IMR-90 (cell line): ENCODE measurements around the gene ZNF610. TPM values are rescaled to one million over a fixed set of nuclear protein-coding genes. Genes with fewer than 3 reads are reported as not detected.

Experiments used
- ATAC-seq: fragments of 200-7000 bp; cut with Tn5 transposase; 2 replicates; pipeline ENCODE4 v1.9.1; 2020; ENCODE audit warnings: low read depth, mild to moderate bottlenecking, moderate library complexity
- Bru-seq: library from RNA; stranded (reverse); fragments of 400-500 nt; gene quantifications from one replicate; lab custom pipeline; 2021; lab: Mats Ljungman, UMichigan
- BruChase-seq, 2 experiments: library from RNA; stranded (reverse); fragments of 400-500 nt; gene quantifications; one replicate each; lab custom pipeline; 2021; lab: Mats Ljungman, UMichigan
- BruUV-seq: library from RNA; stranded (reverse); fragments of 400-500 nt; replicated peaks from 2 replicates; lab custom pipeline; 2021; lab: Mats Ljungman, UMichigan
- CTCF ChIA-PET: fragments of 300-600 bp; formaldehyde crosslinking; extraction: SDS; loops from one replicate; lab custom pipeline; 2021; ENCODE audit warnings: antibody characterized with exemption; lab: Yijun Ruan, JAX
- POLR2A ChIA-PET: fragments of 300-600 bp; sonication (Branson Sonifier 250); formaldehyde crosslinking; loops from one replicate; lab custom pipeline; 2022; ENCODE audit warnings: antibody characterized with exemption; ENCODE audit not compliant: unreplicated experiment; lab: Charles Lee
- DNase-seq: peaks from one replicate; pipeline ENCODE4 v3.0.0; 2013
- H2AFZ ChIP-seq: replicated peaks from 2 replicates; pipeline ENCODE3; 2013; ENCODE audit warnings: low read length, mild to moderate bottlenecking; ENCODE audit not compliant: poor library complexity
- H2AK5ac ChIP-seq: 2 replicates; pipeline ENCODE4 v1.6.1; 2013; ENCODE audit warnings: low read depth, low read length, inconsistent platforms
- H2AK9ac ChIP-seq: replicated peaks from 2 replicates; pipeline ENCODE3; 2013; ENCODE audit warnings: mild to moderate bottlenecking, low read depth, low read length, moderate library complexity; ENCODE audit not compliant: poor library complexity
- H2BK120ac ChIP-seq: 2 replicates; pipeline ENCODE4 v1.6.1; 2013; ENCODE audit warnings: low read depth, low read length, inconsistent platforms
- H2BK15ac ChIP-seq: 3 replicates; pipeline ENCODE4 v1.6.1; 2013; ENCODE audit warnings: low read depth, low read length, inconsistent platforms
- H2BK20ac ChIP-seq: 2 replicates; pipeline ENCODE4 v1.6.1; 2013; ENCODE audit warnings: low read depth, mild to moderate bottlenecking, inconsistent platforms, low read length, moderate library complexity
- H2BK5ac ChIP-seq: 2 replicates; pipeline ENCODE4 v1.6.1; 2013; ENCODE audit warnings: mild to moderate bottlenecking, low read depth, low read length, inconsistent platforms; ENCODE audit not compliant: poor library complexity, severe bottlenecking
- H3K14ac ChIP-seq: replicated peaks from 2 replicates; pipeline ENCODE4 v1.6.1; 2013; ENCODE audit warnings: low read depth, low read length, inconsistent platforms
- H3K18ac ChIP-seq: 2 replicates; pipeline ENCODE4 v1.6.1; 2013; ENCODE audit warnings: low read depth, low read length, control low read depth
- H3K23ac ChIP-seq: 2 replicates; pipeline ENCODE4 v1.6.1; 2013; ENCODE audit warnings: low read depth, low read length, inconsistent platforms
- H3K27ac ChIP-seq: 2 replicates; pipeline ENCODE4 v1.5.1; 2013; ENCODE audit warnings: mild to moderate bottlenecking, control low read depth, low read length; ENCODE audit not compliant: insufficient read depth
- H3K27me3 ChIP-seq: 2 replicates; pipeline ENCODE4 v1.6.1; 2013; ENCODE audit warnings: low read length; ENCODE audit not compliant: control insufficient read depth, insufficient read depth
- H3K36me3 ChIP-seq: 2 replicates; pipeline ENCODE4 v1.6.1; 2013; ENCODE audit warnings: low read length, mixed read lengths; ENCODE audit not compliant: control insufficient read depth, insufficient read depth
- H3K4ac ChIP-seq: 2 replicates; pipeline ENCODE4 v1.6.1; 2013; ENCODE audit warnings: low read depth, low read length, inconsistent platforms
- H3K4me1 ChIP-seq: 2 replicates; pipeline ENCODE4 v1.6.1; 2013; ENCODE audit warnings: low read length, mixed read lengths; ENCODE audit not compliant: control insufficient read depth, insufficient read depth
- H3K4me2 ChIP-seq: 2 replicates; pipeline ENCODE4 v1.6.1; 2013; ENCODE audit warnings: low read depth, mild to moderate bottlenecking, control low read depth, low read length, moderate library complexity
- H3K4me3 ChIP-seq: 2 replicates; pipeline ENCODE4 v1.5.1; 2013; ENCODE audit warnings: low read depth, mild to moderate bottlenecking, control low read depth, low read length, moderate library complexity; ENCODE audit not compliant: insufficient read depth
- H3K56ac ChIP-seq: 2 replicates; pipeline ENCODE4 v1.6.1; 2013; ENCODE audit warnings: low read length, inconsistent platforms; ENCODE audit not compliant: insufficient read depth; ENCODE audit errors: extremely low read depth
- H3K79me1 ChIP-seq, 2 experiments: 2 replicates each; pipeline ENCODE4 v1.6.1; 2013; ENCODE audit warnings: low read length in 2 of 2, inconsistent platforms in 1 of 2, low read depth in 1 of 2
- H3K9ac ChIP-seq: 2 replicates; pipeline ENCODE4 v1.6.1; 2013; ENCODE audit warnings: low read depth, low read length, control low read depth
- H3K9me1 ChIP-seq: 2 replicates; pipeline ENCODE4 v1.6.1; 2013; ENCODE audit warnings: low read length, inconsistent platforms; ENCODE audit not compliant: insufficient read depth
- H3K9me3 ChIP-seq: 2 replicates; pipeline ENCODE4 v1.6.1; 2013; ENCODE audit warnings: low read length; ENCODE audit not compliant: control insufficient read depth, insufficient read depth
- H4K20me1 ChIP-seq: 2 replicates; pipeline ENCODE4 v1.6.1; 2013; ENCODE audit warnings: low read length, inconsistent platforms; ENCODE audit not compliant: insufficient read depth
- H4K5ac ChIP-seq: 2 replicates; pipeline ENCODE4 v1.6.1; 2013; ENCODE audit warnings: mild to moderate bottlenecking, low read depth, low read length, control low read depth
- H4K8ac ChIP-seq, 2 experiments: 2 replicates each; pipeline ENCODE4 v1.6.1; 2013; ENCODE audit warnings: low read depth in 2 of 2, low read length in 2 of 2, control low read depth in 1 of 2, inconsistent platforms in 1 of 2
- H4K91ac ChIP-seq: 2 replicates; pipeline ENCODE4 v1.6.1; 2013; ENCODE audit warnings: low read depth, low read length, inconsistent platforms; ENCODE audit not compliant: insufficient read depth
- FOS ChIP-seq: fragments of 150-350 bp; IDR thresholded peaks from 2 replicates; pipeline ENCODE4 v1.6.1; 2016; ENCODE audit warnings: low read depth, low read length
- MAZ ChIP-seq: IDR thresholded peaks from 2 replicates; pipeline ENCODE4 v1.6.1; 2012; ENCODE audit warnings: low read depth, mild to moderate bottlenecking, low read length, improper control_type of control experiment, moderate library complexity, borderline replicate concordance
- MXI1 ChIP-seq: IDR thresholded peaks from 2 replicates; pipeline ENCODE4 v1.6.1; 2012; ENCODE audit warnings: low read depth, mild to moderate bottlenecking, low read length, moderate library complexity, borderline replicate concordance
- POLR2A ChIP-seq: IDR thresholded peaks from 2 replicates; pipeline ENCODE4 v1.6.1; 2012; ENCODE audit warnings: mild to moderate bottlenecking, low read depth, low read length
- RCOR1 ChIP-seq: IDR thresholded peaks from 2 replicates; pipeline ENCODE4 v1.6.1; 2012; ENCODE audit warnings: mild to moderate bottlenecking, low read length, improper control_type of control experiment; ENCODE audit not compliant: insufficient replicate concordance
- WGBS, 2 experiments: methylation state at CpG; one replicate each; pipeline versions ENCODE4 v1.1.5 to v1.1.7; 2013; ENCODE audit warnings: missing lambda C conversion rate in 2 of 2; ENCODE audit not compliant: insufficient read length in 1 of 2; ENCODE audit errors: extremely low coverage in 2 of 2; 5-methylcytosine and 5-hydroxymethylcytosine counted together
- dilution Hi-C: fragments of 300-500 bp; cut with HindIII; formaldehyde crosslinking; loops from one replicate; pipeline ENCODE4 v1.14.3; 2018; ENCODE audit warnings: low sequenced_read_pairs; ENCODE audit not compliant: unreplicated experiment
- in situ Hi-C: fragments of 300-500 bp; cut with MboI; formaldehyde crosslinking; loops from 3 replicates; pipeline ENCODE4 v1.14.3; 2019; ENCODE audit warnings: low sequenced_read_pairs, inconsistent platforms, mixed read lengths
- intact Hi-C: fragments of 100-400 bp; cut with micrococcal nuclease; formaldehyde crosslinking; loops from 2 replicates; pipeline ENCODE4 v1.10.0; 2022
- long read RNA-seq: library from polyadenylated mRNA; unstranded; transcript quantifications from one replicate; pipeline ENCODE4 v2.0.0, GENCODE V29; 2021; ENCODE audit not compliant: unreplicated experiment
- polyA plus RNA-seq, 3 experiments: library from polyadenylated mRNA; depleted of rRNA; stranded (reverse); fragments of >200 nt; gene quantifications; 2 replicates each; pipeline ENCODE4 v1.2.3, GENCODE V29; 2012; ENCODE audit warnings: low replicate concordance in 1 of 3
- total RNA-seq: library from RNA; depleted of rRNA; stranded (reverse); fragments of >200 nt; gene quantifications from 2 replicates; pipeline ENCODE4 v1.2.3, GENCODE V29; 2012; rRNA removed
- TF ChIP-seq, protein P1 (sequence below): fragments of 150-350 bp; IDR thresholded peaks from 2 replicates; pipeline ENCODE4 v1.6.1; 2016; ENCODE audit warnings: low read depth, mild to moderate bottlenecking, low read length, moderate library complexity, borderline replicate concordance

The ZNF610 gene
- total RNA-seq, result 3.6 TPM in 2 replicates
- 1.1 and 1.6 TPM in 2 replicates for polyA plus RNA-seq (2012; rRNA removed)
- 1.9 and 3.4 TPM in 2 replicates for polyA plus RNA-seq (2012; cell fraction: cytosol; rRNA removed)
- polyA plus RNA-seq (2012; cell fraction: nucleus; rRNA removed; ENCODE audit: low replicate concordance), result 2.9 and 4.9 TPM in 2 replicates
- Bru-seq, nascent RNA, result percentile 49 among the genes with signal in this experiment
- percentile 61 among the genes with signal in this experiment for BruChase-seq, experiment 1, labeled RNA remaining after a 6-hour chase
- BruChase-seq, experiment 2, labeled RNA remaining after a 2-hour chase, result percentile 53 among the genes with signal in this experiment
- long read RNA-seq, transcript ZNF610-203 (6 exons, 2,191 nt), result major isoform, 7 of 12 reads
- long read RNA-seq, partial matches to known transcripts, result 0 of 12 reads
- long read RNA-seq, other reads (novel, unspliced or antisense), result 4 of 12 reads

DNA sequence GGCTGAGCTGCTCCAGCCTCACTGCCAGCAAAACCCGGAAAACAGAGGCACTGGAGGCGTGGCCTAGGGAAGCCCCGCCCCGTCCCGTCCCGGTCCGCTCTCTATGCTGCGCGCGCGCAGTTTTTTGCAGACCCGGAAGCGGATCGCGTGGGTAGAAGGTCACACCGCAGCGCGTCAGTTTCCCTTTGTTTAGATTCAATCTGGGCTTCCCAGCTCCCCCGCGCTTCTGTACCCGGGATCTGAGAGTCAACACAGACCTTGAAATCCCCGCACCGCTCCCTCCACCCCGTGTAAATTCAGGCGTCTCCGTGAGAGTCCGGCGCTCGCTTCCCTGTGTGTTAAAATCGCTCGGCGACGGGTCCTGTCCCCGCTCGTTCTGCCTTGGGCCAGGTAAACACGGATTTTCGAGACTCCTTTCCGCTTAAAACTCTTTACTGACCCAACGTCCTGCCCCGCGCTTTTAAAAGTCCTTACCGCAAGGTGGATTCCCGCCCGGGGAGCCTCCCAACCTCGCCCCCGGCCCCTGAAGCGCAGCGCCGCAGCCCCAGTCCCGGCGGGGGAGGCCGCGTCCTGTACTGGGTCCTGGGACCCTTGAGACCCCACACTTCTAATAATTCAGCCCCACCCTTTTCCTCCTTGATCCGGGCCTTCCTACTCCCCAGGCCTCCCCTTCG, at the start of gene ZNF610:
Gene ZNF610, plus strand, starts transcription at position 127 of the 674 bp plus-strand sequence. CDS start 12,930 bp downstream, outside the sequence.
- Histone ChIP-seq H3K9me3 (peaks cover 18% of the 10 kb centered on the region), H3K23ac (peak within 1 kb of the TSS; percentile 73), H4K5ac (peak within 1 kb of the TSS; percentile 75), H2BK20ac (no peak within 1 kb of the TSS), H2BK120ac (no peak within 1 kb of the TSS), H3K4ac (peak within 1 kb of the TSS; percentile 79), H3K27ac (peak within 1 kb of the TSS; percentile 74), H2BK15ac (no peak within 1 kb of the TSS), H4K20me1 (no peaks in the 10 kb centered on the region), H2AFZ (peak within 1 kb of the TSS; percentile 83), H3K18ac (peak within 1 kb of the TSS; percentile 35; the same call in 1 of the 2 replicates), H3K79me1 (peaks cover 0 to 8% of the 10 kb centered on the region in 2 experiments; a peak in 1 of 4 replicates), H3K9ac (peak within 1 kb of the TSS; percentile 99), H3K4me2 (peak within 1 kb of the TSS; percentile 97), H3K56ac (no peak within 1 kb of the TSS), H2BK5ac (peak within 1 kb of the TSS; percentile 18), H3K4me1 (peaks cover 2% of the 10 kb centered on the region; the same call in 1 of the 2 replicates), H2AK5ac (peak within 1 kb of the TSS; percentile 74; the same call in 1 of the 2 replicates), H3K14ac (peak within 1 kb of the TSS; percentile 85; the same call in 1 of the 2 replicates), H2AK9ac (peak within 1 kb of the TSS; percentile 84), H4K8ac (peak within 1 kb of the TSS; percentile 83 to 88), H3K27me3 (no peaks in the 10 kb centered on the region), H3K9me1 (no peaks in the 10 kb centered on the region), H3K36me3 (peaks cover 3% of the 10 kb centered on the region), H4K91ac (peak within 1 kb of the TSS; percentile 62), H3K4me3 (peak within 1 kb of the TSS; percentile 86)
- peak; percentile 99 for ATAC-seq
- dilution Hi-C loops, result no loop called here
- intact Hi-C loops, result no loop called here
- CTCF ChIA-PET, result no interaction called here
- BruUV-seq, result no TSS peak
- in situ Hi-C loops, result no loop called here
- POLR2A ChIA-PET, result no interaction called here
- peak; percentile 88 for DNase-seq
- TF ChIP-seq FOS (no peak), MXI1 (peak; percentile 54), RCOR1 (peak; percentile 21), MAZ (peak; percentile 40; the same call in 1 of the 2 replicates), POLR2A (peak; percentile 87)
- TF ChIP-seq, protein P1, sequence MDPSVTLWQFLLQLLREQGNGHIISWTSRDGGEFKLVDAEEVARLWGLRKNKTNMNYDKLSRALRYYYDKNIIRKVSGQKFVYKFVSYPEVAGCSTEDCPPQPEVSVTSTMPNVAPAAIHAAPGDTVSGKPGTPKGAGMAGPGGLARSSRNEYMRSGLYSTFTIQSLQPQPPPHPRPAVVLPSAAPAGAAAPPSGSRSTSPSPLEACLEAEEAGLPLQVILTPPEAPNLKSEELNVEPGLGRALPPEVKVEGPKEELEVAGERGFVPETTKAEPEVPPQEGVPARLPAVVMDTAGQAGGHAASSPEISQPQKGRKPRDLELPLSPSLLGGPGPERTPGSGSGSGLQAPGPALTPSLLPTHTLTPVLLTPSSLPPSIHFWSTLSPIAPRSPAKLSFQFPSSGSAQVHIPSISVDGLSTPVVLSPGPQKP, result no peak
- WGBS, 2 experiments, result 3% methylated on average over 27 of the region's 55 CpGs; no CpG with 5 or more reads in 1 of the 2 experiments
